Caki2 (cell line): Measurements from ENCODE around the gene YEATS2. TPM values are rescaled to one million over a fixed set of nuclear protein-coding genes. Genes with fewer than 3 reads are reported as not detected.

ENCODE experiments used
- DNase-seq: peaks from one replicate; pipeline ENCODE4 v3.0.0-alpha.2; 2015; ENCODE audit warnings: low read depth
- in situ Hi-C: cut with HindIII; loops from 2 replicates; pipeline ENCODE4 v1.10.0; 2016; ENCODE audit warnings: low sequenced_read_pairs, low pct_unique_long_range_greater_than_20kb, mixed read lengths
- total RNA-seq: library from RNA; depleted of rRNA; stranded (reverse); fragments of >200 nt; shearing (Covaris generic); gene quantifications from 2 replicates; pipeline ENCODE4 v1.2.3, GENCODE V29; 2014; ENCODE audit warnings: low replicate concordance; rRNA removed

Gene YEATS2
- total RNA-seq, 1 experiment from 2014 or later: 24.5 TPM

DNA sequence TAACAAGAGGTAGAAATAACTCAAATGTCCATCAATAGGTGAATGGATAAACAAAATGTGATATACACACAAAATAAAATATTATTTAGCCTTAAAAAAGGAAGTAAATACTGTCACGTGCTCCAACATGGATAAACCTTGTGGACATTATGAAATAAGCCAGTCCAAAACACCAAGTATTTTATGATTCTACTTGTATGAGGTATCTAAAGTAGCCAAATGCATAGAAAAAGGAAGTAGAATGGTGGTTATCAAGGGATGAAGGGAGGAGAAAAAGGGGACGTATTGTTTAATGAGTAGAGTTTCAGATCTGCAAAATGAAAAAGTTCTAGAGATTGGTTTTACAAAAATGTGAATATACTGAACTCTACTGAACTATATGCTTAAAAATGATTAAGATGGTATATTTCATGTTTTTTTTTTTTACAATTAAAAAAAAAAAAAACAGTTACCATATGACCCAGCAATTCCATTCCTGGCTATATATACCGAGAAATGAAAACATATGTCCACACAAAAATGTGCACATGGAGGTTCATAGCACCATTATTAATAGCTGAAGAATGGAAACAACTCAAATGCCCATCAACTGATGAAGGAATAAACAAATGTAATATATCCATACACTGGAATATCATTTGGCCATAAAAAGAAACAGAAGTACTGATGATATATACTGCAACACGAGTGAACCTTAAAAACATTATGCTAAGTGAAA, 156.9 kb downstream of the YEATS2 start:
- DNase-seq: no peak
- in situ Hi-C loops: no loop called here

DNA sequence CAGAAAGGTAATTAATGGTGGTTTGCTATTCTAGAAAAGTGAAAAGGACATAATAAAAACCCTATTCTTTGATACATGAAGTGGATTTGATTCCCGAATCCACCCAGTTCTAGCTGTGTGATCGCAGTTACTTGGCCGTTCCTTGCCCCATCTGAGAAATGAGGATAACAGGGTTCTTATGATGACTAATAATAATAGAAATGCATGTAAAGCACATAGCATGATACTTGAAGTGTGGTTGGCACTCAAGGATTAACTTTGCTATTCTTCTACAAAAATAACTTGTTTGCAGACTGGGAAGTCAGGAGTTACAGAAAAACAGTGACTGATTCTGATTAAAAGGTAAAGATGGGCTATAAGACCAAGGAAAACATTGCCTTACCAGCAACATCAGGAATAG, 160.3 kb downstream of the YEATS2 start:
- DNase-seq: no peak
- in situ Hi-C loops: no loop called here

Other genes starting within 250 kb of the YEATS2 start
- gene KLHL6, start 142.1 kb upstream of the YEATS2 start, total RNA-seq: not detected in 2 replicates
- 16.3 and 34.1 TPM in 2 replicates for gene KLHL24, start 62.2 kb upstream of the YEATS2 start, total RNA-seq
- gene MAP6D1, start 127.8 kb downstream of the YEATS2 start, total RNA-seq: 4.9 TPM in 1 of 2 replicates, not detected in the other
- gene PARL, start 187.1 kb downstream of the YEATS2 start, total RNA-seq: 38.7 and 60.1 TPM in 2 replicates